HepG2 (cell line): Measurements from ENCODE around the gene ZNF714. TPM values are rescaled to one million over a fixed set of nuclear protein-coding genes. Genes with fewer than 3 reads are reported as not detected.

ENCODE experiments used
- ATF2 ChIP-seq: sonication (generic); formaldehyde crosslinking; IDR thresholded peaks from 2 replicates; pipeline ENCODE4 v1.4.0; 2020; ENCODE audit warnings: missing genetic modification reagents
- CEBPG ChIP-seq: IDR thresholded peaks from 2 replicates; pipeline ENCODE4 v1.6.1; 2016
- DNMT3B ChIP-seq: conservative IDR thresholded peaks from 2 replicates; pipeline ENCODE4 v1.6.1; 2016; ENCODE audit warnings: missing biosample characterization, control low read depth
- EHMT2 ChIP-seq: fragments of 200-600 bp; sonication (generic); IDR thresholded peaks from 2 replicates; pipeline ENCODE4 v1.7.0; 2017; ENCODE audit warnings: antibody characterized with exemption, low read depth, low read length, borderline replicate concordance
- NR2F1 ChIP-seq, 2 experiments: fragments of 450-650 bp in 1 of 2; formaldehyde crosslinking in 1 of 2; IDR thresholded peaks; 2 replicates each; pipeline versions ENCODE4 v1.5.0 to v1.6.1; 2016 to 2020; ENCODE audit warnings: mild to moderate bottlenecking in 1 of 2, missing compliant biosample characterization in 1 of 2, missing genetic modification reagents in 1 of 2, moderate library complexity in 1 of 2
- TAF1 ChIP-seq: sonication (generic); formaldehyde crosslinking; IDR thresholded peaks from 2 replicates; pipeline ENCODE4 v1.4.0; 2020; ENCODE audit warnings: missing genetic modification reagents
- TBX3 ChIP-seq: fragments of 450-650 bp; IDR thresholded peaks from 2 replicates; pipeline ENCODE4 v1.6.1; 2017; ENCODE audit warnings: antibody characterized with exemption, mild to moderate bottlenecking, inconsistent platforms, borderline replicate concordance
- ZBTB1 ChIP-seq: sonication (generic); formaldehyde crosslinking; IDR thresholded peaks from 2 replicates; pipeline ENCODE4 v1.4.0; 2020; ENCODE audit warnings: missing genetic modification reagents, borderline replicate concordance
- ZNF569 ChIP-seq: sonication (generic); formaldehyde crosslinking; IDR thresholded peaks from 2 replicates; pipeline ENCODE4 v1.5.0; 2020; ENCODE audit warnings: mild to moderate bottlenecking, missing genetic modification reagents, moderate library complexity, borderline replicate concordance
- ZNF768 ChIP-seq: sonication (generic); formaldehyde crosslinking; IDR thresholded peaks from 2 replicates; pipeline ENCODE4 v1.4.0; 2020; ENCODE audit warnings: missing genetic modification reagents
- ZNF775 ChIP-seq: sonication (generic); formaldehyde crosslinking; IDR thresholded peaks from 2 replicates; pipeline ENCODE4 v1.4.0; 2020; ENCODE audit warnings: missing genetic modification reagents, mild to moderate bottlenecking, moderate library complexity, borderline replicate concordance
- polyA plus RNA-seq, 8 experiments: library from polyadenylated mRNA; depleted of rRNA in 3 of 8; stranded (reverse) in 7 of 8; unstranded in 1 of 8; fragments of >200 nt; fragmentation: Illumina TruSeq in 4 of 8; extraction: Trizol in 4 of 8; gene quantifications; 2 replicates each; pipeline versions ENCODE4 v1.2.1 to v1.2.3, GENCODE V29; 2011 to 2016; ENCODE audit warnings: low read depth in 4 of 8, missing spikeins in 1 of 8, mixed read lengths in 1 of 8; ENCODE audit not compliant: insufficient read depth in 1 of 8
- total RNA-seq, 5 experiments: library from RNA; depleted of rRNA; stranded (reverse); fragments of >200 nt; fragmentation: Illumina TruSeq; extraction: Trizol; gene quantifications; 2 replicates each; pipeline ENCODE4 v1.2.3, GENCODE V29; 2016; ENCODE audit warnings: low read depth in 1 of 5
- TF ChIP-seq, protein P1 (sequence below): fragments of 450-650 bp; IDR thresholded peaks from 2 replicates; pipeline ENCODE4 v1.6.1; 2017; ENCODE audit warnings: mild to moderate bottlenecking

Gene ZNF714
- total and polyA plus RNA-seq, 2 of the 13 experiments (the other 11 are each of a cell fraction or from before 2014, with no cell fraction given), result 6.7 to 27.8 TPM

- TF ChIP-seq, protein P1, sequence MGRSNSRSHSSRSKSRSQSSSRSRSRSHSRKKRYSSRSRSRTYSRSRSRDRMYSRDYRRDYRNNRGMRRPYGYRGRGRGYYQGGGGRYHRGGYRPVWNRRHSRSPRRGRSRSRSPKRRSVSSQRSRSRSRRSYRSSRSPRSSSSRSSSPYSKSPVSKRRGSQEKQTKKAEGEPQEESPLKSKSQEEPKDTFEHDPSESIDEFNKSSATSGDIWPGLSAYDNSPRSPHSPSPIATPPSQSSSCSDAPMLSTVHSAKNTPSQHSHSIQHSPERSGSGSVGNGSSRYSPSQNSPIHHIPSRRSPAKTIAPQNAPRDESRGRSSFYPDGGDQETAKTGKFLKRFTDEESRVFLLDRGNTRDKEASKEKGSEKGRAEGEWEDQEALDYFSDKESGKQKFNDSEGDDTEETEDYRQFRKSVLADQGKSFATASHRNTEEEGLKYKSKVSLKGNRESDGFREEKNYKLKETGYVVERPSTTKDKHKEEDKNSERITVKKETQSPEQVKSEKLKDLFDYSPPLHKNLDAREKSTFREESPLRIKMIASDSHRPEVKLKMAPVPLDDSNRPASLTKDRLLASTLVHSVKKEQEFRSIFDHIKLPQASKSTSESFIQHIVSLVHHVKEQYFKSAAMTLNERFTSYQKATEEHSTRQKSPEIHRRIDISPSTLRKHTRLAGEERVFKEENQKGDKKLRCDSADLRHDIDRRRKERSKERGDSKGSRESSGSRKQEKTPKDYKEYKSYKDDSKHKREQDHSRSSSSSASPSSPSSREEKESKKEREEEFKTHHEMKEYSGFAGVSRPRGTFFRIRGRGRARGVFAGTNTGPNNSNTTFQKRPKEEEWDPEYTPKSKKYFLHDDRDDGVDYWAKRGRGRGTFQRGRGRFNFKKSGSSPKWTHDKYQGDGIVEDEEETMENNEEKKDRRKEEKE, result no peak
- TF ChIP-seq NR2F1 (CRISPR knock-in tag; IDR thresholded peaks at IDR 0.05), result no peak
- TF ChIP-seq ZNF768 (CRISPR knock-in tag), result no peak
- no peak for TF ChIP-seq ATF2 (CRISPR knock-in tag)
- TF ChIP-seq TAF1, result no peak
- TF ChIP-seq ZBTB1 (CRISPR knock-in tag), result no peak
- no peak for TF ChIP-seq DNMT3B (CRISPR knock-in tag)
- TF ChIP-seq TBX3, result no peak
- no peak for TF ChIP-seq ZNF775 (CRISPR knock-in tag)
- TF ChIP-seq CEBPG (CRISPR knock-in tag), result no peak
- no peak for TF ChIP-seq ZNF569 (CRISPR knock-in tag)
- TF ChIP-seq EHMT2, result no peak
Observed at GRCh38 chr19:21143428-21143827, 61.4 kb downstream of the ZNF714 start (continued).
